GM12865 (cell line): ENCODE data around the gene AKAP13.

Experiments
- DNase-seq: peaks from one replicate; pipeline ENCODE4 v3.0.0; 2010; ENCODE audit warnings: low read depth
- H3K4me3 ChIP-seq: 2 replicates; pipeline ENCODE4 v1.5.1; 2011; ENCODE audit warnings: mild to moderate bottlenecking, low read depth, low read length, control low read depth
- TF ChIP-seq, protein P1 (sequence below): IDR thresholded peaks from 2 replicates; pipeline ENCODE4 v1.5.1; 2011; ENCODE audit warnings: low read length, control low read depth, low read depth, inconsistent platforms; ENCODE audit not compliant: insufficient read depth; ENCODE audit errors: missing control alignments

Gene AKAP13

DNA sequence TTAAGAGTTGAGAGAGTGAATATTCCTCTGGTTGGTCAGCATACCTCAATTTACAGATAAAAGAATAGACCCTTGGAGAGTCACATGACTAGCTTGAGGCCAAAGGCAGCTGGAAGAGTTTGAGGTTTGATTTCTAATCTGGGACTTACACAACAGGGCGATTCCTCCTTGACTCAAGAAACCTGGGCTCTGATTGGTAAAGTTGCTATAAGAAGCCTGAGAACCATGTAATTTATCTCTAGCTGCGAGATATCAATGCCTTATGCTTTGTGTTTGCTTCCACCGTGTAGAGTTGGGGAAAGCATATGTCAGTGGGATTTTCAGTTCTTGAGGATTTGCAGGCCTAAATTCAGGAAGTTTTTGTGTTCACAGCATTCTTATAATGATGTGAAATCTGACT, 208.3 kb downstream of the AKAP13 start:
- no peak for DNase-seq
- TF ChIP-seq, protein P1, sequence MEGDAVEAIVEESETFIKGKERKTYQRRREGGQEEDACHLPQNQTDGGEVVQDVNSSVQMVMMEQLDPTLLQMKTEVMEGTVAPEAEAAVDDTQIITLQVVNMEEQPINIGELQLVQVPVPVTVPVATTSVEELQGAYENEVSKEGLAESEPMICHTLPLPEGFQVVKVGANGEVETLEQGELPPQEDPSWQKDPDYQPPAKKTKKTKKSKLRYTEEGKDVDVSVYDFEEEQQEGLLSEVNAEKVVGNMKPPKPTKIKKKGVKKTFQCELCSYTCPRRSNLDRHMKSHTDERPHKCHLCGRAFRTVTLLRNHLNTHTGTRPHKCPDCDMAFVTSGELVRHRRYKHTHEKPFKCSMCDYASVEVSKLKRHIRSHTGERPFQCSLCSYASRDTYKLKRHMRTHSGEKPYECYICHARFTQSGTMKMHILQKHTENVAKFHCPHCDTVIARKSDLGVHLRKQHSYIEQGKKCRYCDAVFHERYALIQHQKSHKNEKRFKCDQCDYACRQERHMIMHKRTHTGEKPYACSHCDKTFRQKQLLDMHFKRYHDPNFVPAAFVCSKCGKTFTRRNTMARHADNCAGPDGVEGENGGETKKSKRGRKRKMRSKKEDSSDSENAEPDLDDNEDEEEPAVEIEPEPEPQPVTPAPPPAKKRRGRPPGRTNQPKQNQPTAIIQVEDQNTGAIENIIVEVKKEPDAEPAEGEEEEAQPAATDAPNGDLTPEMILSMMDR: no peak
- no peak overlapping the region for H3K4me3 ChIP-seq

DNA sequence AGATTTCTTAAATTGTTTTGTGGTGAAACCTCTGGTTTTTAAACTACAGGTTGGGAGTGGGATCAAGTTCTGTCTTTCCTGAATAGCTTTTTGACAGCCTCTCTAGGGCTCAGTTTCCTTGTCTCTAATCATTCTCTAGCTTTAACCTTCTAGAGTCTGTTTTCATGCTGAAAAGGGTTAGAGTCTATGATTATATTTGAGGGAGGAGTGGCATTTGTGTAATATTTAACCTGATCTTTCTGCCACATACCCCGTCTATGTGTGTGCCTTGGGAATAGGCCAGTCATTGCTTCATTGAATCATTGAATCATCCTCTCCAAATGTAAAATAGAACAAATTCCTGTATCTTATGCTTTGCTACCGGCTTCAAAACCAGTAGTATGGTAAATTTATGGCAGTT, 209.4 kb downstream of the AKAP13 start:
- TF ChIP-seq, protein P1: no peak
- H3K4me3 ChIP-seq: no peak overlapping the region
- no peak for DNase-seq

DNA sequence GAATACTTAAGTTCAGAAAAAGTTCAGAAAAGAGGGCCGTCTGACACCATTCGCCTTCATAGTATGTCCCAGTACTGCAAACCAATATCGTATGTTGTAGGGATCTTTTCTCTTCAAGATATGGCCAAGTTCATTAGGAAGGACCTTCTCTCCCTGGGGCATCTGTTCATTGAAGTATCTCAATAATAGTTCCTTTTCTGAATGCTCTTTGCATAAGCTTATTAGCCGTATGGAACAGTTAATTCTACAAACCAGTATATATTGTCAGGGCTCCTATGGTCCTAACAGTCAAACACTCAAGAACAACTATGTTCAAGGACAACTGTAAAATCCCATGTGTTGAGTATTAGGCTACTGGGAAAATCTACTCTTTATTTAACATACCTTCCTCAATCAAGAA, 211.2 kb downstream of the AKAP13 start:
- no peak for DNase-seq
- TF ChIP-seq, protein P1: no peak
- H3K4me3 ChIP-seq: no peak overlapping the region

DNA sequence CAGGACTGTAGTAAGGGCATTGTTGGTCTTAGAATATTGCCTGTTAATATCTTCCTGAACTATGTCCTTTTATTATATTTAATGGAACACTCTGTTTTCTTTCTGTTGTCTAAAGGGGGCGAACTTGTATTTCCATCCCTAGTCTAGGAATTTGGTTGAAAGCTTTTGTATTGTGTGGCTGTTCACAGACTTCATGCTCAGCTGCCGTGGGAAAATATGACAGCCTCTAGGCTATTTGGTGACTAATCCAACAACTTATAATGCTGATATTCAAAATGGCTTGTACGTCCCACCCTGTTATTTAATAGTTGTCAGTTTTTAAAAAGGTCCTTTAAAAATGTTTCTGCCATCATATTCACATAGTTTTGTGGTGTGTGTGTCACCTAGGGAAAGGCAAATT, 211.7 kb downstream of the AKAP13 start:
- DNase-seq: no peak
- TF ChIP-seq, protein P1: no peak

DNA sequence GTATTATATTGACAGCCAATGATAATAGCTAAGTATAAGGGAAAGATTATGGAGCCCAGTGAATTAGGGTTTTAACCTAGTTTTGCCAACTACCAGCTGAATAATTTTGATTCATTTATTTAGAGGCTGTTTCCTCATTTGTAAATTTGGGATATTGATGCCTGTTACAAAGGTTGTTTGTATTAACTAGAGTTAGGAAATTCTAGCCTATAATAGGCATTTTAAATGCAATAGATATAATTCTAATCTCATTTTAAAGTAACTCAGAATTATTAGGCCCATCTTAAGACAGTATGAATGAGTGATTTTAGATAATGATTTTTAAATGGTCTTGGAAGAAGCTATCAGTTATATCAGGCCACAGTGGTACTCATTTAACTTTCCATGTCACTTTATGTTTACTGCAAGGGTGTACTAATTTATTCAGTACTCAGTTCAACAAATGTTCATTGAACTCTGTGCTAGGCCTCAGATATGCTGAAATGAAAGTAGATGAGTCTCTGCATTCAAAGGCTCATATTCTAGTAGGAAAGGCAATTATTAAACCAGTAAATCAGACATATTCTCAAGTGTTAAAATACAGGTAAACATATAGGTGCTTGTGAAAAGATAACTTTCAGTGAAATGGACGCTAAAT, 213.5 kb downstream of the AKAP13 start:
- no peak for DNase-seq
- H3K4me3 ChIP-seq: no peak overlapping the region

More for the DNA sequence above, 211.7 kb downstream of the AKAP13 start:
- H3K4me3 ChIP-seq: no peak overlapping the region

DNA sequence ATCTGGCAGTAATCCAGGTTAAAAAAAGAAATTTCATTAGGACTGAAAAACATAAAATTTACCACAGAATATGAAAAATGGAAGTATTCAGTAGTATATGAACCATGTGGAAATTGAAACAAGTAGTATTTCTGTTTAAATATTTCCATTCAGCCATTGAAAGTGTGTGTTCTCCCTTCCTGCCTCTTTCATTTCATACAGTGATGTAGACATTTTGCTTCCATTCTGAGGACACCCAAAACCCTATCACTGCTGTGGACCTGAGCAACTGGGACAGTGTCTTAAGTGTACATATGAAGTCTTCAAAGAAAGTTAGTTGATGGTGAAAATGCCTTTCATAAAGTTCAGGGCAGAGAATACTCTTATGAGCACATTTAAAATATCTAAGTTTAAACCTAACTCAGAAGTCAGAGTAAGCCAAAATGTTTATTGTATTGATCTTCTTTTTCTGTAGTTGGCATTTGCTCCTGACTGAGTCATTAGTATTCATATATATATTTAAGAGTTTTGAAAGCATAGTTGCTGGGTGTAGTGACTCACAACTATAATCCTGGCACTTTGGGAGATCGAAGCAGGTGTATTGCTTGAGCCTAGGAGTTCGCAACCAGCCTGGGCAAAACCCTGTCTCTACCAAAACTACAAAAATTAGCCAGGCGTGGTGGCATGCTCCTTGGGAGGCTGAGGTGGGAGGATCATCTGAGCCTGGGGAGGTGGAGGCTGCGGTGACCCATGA, 215.6 kb downstream of the AKAP13 start:
- no peak for DNase-seq
- no peak overlapping the region for H3K4me3 ChIP-seq
- TF ChIP-seq, protein P1: no peak

More for the DNA sequence above, 213.5 kb downstream of the AKAP13 start:
- TF ChIP-seq, protein P1: no peak
